ENCODE results near the gene SSTR3.
"Not testable (repeated sequence)": the region's sequence is repeated elsewhere in the genome, so short reads cannot be mapped to it uniquely, and the experiment has no call there.

Gene SSTR3

GRCh38 chr22:37241351-37242142 lies 29.3 kb upstream of the SSTR3 start:
- DNase-seq = peak; percentile 77

- no peak for DNase-seq
Measured at GRCh38 chr22:37240941-37241320, 28.7 kb upstream of the SSTR3 start.

GRCh38 chr22:37240240-37240940 lies 28.1 kb upstream of the SSTR3 start:
- no peak for DNase-seq

GRCh38 chr22:37239336-37240239 lies 27.3 kb upstream of the SSTR3 start:
- DNase-seq = no peak

- peak; percentile 53 for DNase-seq
Measured at GRCh38 chr22:37237371-37238268, 25.3 kb upstream of the SSTR3 start.

GRCh38 chr22:37235897-37236607 lies 23.8 kb upstream of the SSTR3 start:
- DNase-seq = peak; percentile 86

GRCh38 chr22:37234736-37235711 lies 22.7 kb upstream of the SSTR3 start:
- DNase-seq = no peak

- peak; percentile 60 for DNase-seq
Measured at GRCh38 chr22:37233751-37234631, 21.7 kb upstream of the SSTR3 start.

GRCh38 chr22:37233371-37233750 lies 21.1 kb upstream of the SSTR3 start:
- not testable (repeated sequence) for DNase-seq

GRCh38 chr22:37232140-37232998 lies 20.1 kb upstream of the SSTR3 start:
- DNase-seq = no peak

GRCh38 chr22:37231406-37232139 lies 19.3 kb upstream of the SSTR3 start:
- no peak for DNase-seq

- no peak for DNase-seq
Measured at GRCh38 chr22:37230673-37231405, 18.6 kb upstream of the SSTR3 start.

GRCh38 chr22:37229805-37230672 lies 17.8 kb upstream of the SSTR3 start:
- DNase-seq = peak; percentile 91

GRCh38 chr22:37229012-37229804 lies 16.9 kb upstream of the SSTR3 start:
- peak; percentile 39 for DNase-seq

Measured in inflammatory macrophage treated with lipopolysaccharide for 4 hours (primary cell).